H9 (cell line): ENCODE measurements around the gene THY1. TPM values are rescaled to one million over a fixed set of nuclear protein-coding genes. Genes with fewer than 3 reads are reported as not detected.

Source experiments
- DNase-seq: peaks from one replicate; pipeline ENCODE4 v3.0.0-alpha.2; 2017
- H2AFZ ChIP-seq: one replicate; pipeline ENCODE4 v1.6.1; 2013; ENCODE audit warnings: mild to moderate bottlenecking, low read length, control low read depth, moderate library complexity
- H2AK5ac ChIP-seq: 2 replicates; pipeline ENCODE4 v1.6.1; 2013; ENCODE audit warnings: low read length, control low read depth, mixed read lengths; ENCODE audit not compliant: insufficient read length
- H2BK120ac ChIP-seq: one replicate; pipeline ENCODE4 v1.6.1; 2013; ENCODE audit warnings: low read depth, mild to moderate bottlenecking, low read length, control low read depth, inconsistent platforms; ENCODE audit not compliant: poor library complexity, severe bottlenecking
- H2BK12ac ChIP-seq: 2 replicates; pipeline ENCODE4 v1.6.1; 2013; ENCODE audit warnings: low read length, control low read depth, mixed read lengths, low read depth; ENCODE audit not compliant: insufficient read length
- H2BK15ac ChIP-seq: 2 replicates; pipeline ENCODE4 v1.6.1; 2013; ENCODE audit warnings: low read depth, low read length, control low read depth
- H2BK20ac ChIP-seq: one replicate; pipeline ENCODE4 v1.6.1; 2013; ENCODE audit warnings: low read depth, mild to moderate bottlenecking, low read length, control low read depth, inconsistent platforms; ENCODE audit not compliant: poor library complexity, severe bottlenecking
- H2BK5ac ChIP-seq: 2 replicates; pipeline ENCODE4 v1.6.1; 2013; ENCODE audit warnings: low read length, control low read depth, mixed read lengths; ENCODE audit not compliant: insufficient read length
- H3K14ac ChIP-seq: 2 replicates; pipeline ENCODE4 v1.6.1; 2013; ENCODE audit warnings: low read length, control low read depth; ENCODE audit not compliant: insufficient read depth
- H3K18ac ChIP-seq: 2 replicates; pipeline ENCODE4 v1.6.1; 2013; ENCODE audit warnings: low read depth, mild to moderate bottlenecking, mixed read lengths, low read length, control low read depth; ENCODE audit not compliant: insufficient read length
- H3K23ac ChIP-seq: 2 replicates; pipeline ENCODE4 v1.6.1; 2013; ENCODE audit warnings: low read length, control low read depth, mixed read lengths, low read depth; ENCODE audit not compliant: insufficient read length
- H3K23me2 ChIP-seq: 2 replicates; pipeline ENCODE4 v1.6.1; 2013; ENCODE audit warnings: low read depth, mild to moderate bottlenecking, mixed read lengths, low read length, control low read depth; ENCODE audit not compliant: insufficient read length, poor library complexity, severe bottlenecking
- H3K27ac ChIP-seq: 2 replicates; pipeline ENCODE4 v1.5.1; 2013; ENCODE audit warnings: low read length, control low read depth, mixed read lengths, low read depth; ENCODE audit not compliant: insufficient read length
- H3K27me3 ChIP-seq: 2 replicates; pipeline ENCODE4 v1.6.1; 2013; ENCODE audit warnings: low read length, control low read depth, inconsistent platforms; ENCODE audit not compliant: insufficient read depth
- H3K4ac ChIP-seq: 2 replicates; pipeline ENCODE4 v1.6.1; 2013; ENCODE audit warnings: low read depth, mild to moderate bottlenecking, control low read depth, inconsistent platforms, low read length, moderate library complexity
- H3K4me1 ChIP-seq: 2 replicates; pipeline ENCODE4 v1.6.1; 2013; ENCODE audit warnings: low read length, control low read depth, inconsistent platforms; ENCODE audit not compliant: insufficient read depth
- H3K4me2 ChIP-seq: 2 replicates; pipeline ENCODE4 v1.6.1; 2013; ENCODE audit warnings: low read length, control low read depth, mixed read lengths; ENCODE audit not compliant: insufficient read length, insufficient read depth
- H3K56ac ChIP-seq: 2 replicates; pipeline ENCODE4 v1.6.1; 2013; ENCODE audit warnings: low read depth, mild to moderate bottlenecking, mixed read lengths, low read length, control low read depth; ENCODE audit not compliant: insufficient read length
- H3K79me1 ChIP-seq: 2 replicates; pipeline ENCODE4 v1.6.1; 2013; ENCODE audit warnings: low read depth, mild to moderate bottlenecking, moderate library complexity, low read length, control low read depth, inconsistent platforms; ENCODE audit not compliant: insufficient read depth, poor library complexity, severe bottlenecking
- H3K79me2 ChIP-seq: 2 replicates; pipeline ENCODE4 v1.6.1; 2013; ENCODE audit warnings: low read length, control low read depth, inconsistent platforms; ENCODE audit not compliant: insufficient read depth
- H3K9ac ChIP-seq: 2 replicates; pipeline ENCODE4 v1.6.1; 2013; ENCODE audit warnings: low read length, control low read depth, mixed read lengths; ENCODE audit not compliant: insufficient read length; ENCODE audit errors: extremely low read depth
- H3K9me3 ChIP-seq: one replicate; pipeline ENCODE4 v1.6.1; 2013; ENCODE audit warnings: low read depth, low read length, inconsistent platforms; ENCODE audit not compliant: control insufficient read depth
- H3T11ph ChIP-seq: one replicate; pipeline ENCODE4 v1.6.1; 2013; ENCODE audit warnings: mild to moderate bottlenecking, low read length, control low read depth, inconsistent platforms
- H4K20me1 ChIP-seq: one replicate; pipeline ENCODE4 v1.6.1; 2013; ENCODE audit not compliant: control insufficient read depth, insufficient read length, insufficient read depth
- H4K5ac ChIP-seq: 2 replicates; pipeline ENCODE4 v1.6.1; 2013; ENCODE audit warnings: low read depth, mild to moderate bottlenecking, mixed read lengths, low read length, control low read depth; ENCODE audit not compliant: insufficient read length
- H4K8ac ChIP-seq: replicated peaks from 2 replicates; pipeline ENCODE4 v1.6.1; 2013; ENCODE audit warnings: low read length, control low read depth, mixed read lengths, low read depth; ENCODE audit not compliant: insufficient read length
- H4K91ac ChIP-seq: 2 replicates; pipeline ENCODE4 v1.6.1; 2013; ENCODE audit warnings: low read depth, mild to moderate bottlenecking, moderate library complexity, mixed read lengths, low read length, control low read depth; ENCODE audit not compliant: insufficient read length
- H3K27ac Mint-ChIP-seq, 3 experiments: 2 replicates in 2 of 3; 3 replicates in 1 of 3; pipeline ENCODE4 v1.8.0; 2020 to 2021; ENCODE audit warnings: mixed read lengths in 3 of 3, mild to moderate bottlenecking in 1 of 3, moderate library complexity in 1 of 3
- H3K27me3 Mint-ChIP-seq: 2 replicates; pipeline ENCODE4 v1.8.0; 2021; ENCODE audit warnings: low read depth, mild to moderate bottlenecking, moderate library complexity, mixed read lengths
- H3K36me3 Mint-ChIP-seq, 3 experiments: 2 replicates in 2 of 3; 3 replicates in 1 of 3; pipeline ENCODE4 v1.8.0; 2020 to 2021; ENCODE audit warnings: low read depth in 3 of 3, mixed read lengths in 3 of 3; ENCODE audit not compliant: insufficient read depth in 1 of 3
- H3K4me1 Mint-ChIP-seq, 2 experiments: 2 replicates each; pipeline ENCODE4 v1.8.0; 2020; ENCODE audit warnings: mixed read lengths in 2 of 2
- H3K4me3 Mint-ChIP-seq, 2 experiments: 2 replicates in 1 of 2; 3 replicates in 1 of 2; pipeline ENCODE4 v1.8.0; 2020 to 2021; ENCODE audit warnings: mild to moderate bottlenecking in 2 of 2, mixed read lengths in 2 of 2, moderate library complexity in 1 of 2
- H3K9me3 Mint-ChIP-seq, 2 experiments: 2 replicates in 1 of 2; 3 replicates in 1 of 2; pipeline ENCODE4 v1.8.0; 2020; ENCODE audit warnings: mild to moderate bottlenecking in 2 of 2, mixed read lengths in 2 of 2, moderate library complexity in 1 of 2
- CTCF ChIP-seq: fragments of 200-600 bp; sonication (generic); conservative IDR thresholded peaks from 3 replicates; pipeline ENCODE4 v1.8.0; 2021; ENCODE audit warnings: antibody characterized with exemption, mild to moderate bottlenecking
- WGBS: extraction: QIAGEN DNeasy Blood & Tissue Kit; methylation state at CpG from one replicate; pipeline ENCODE4 v1.1.7; 2013; ENCODE audit warnings: missing lambda C conversion rate, low lambda C conversion rate, mixed read lengths; ENCODE audit not compliant: insufficient read length; ENCODE audit errors: extremely low coverage; 5-methylcytosine and 5-hydroxymethylcytosine counted together
- total RNA-seq: library from RNA; stranded (reverse); gene quantifications from 2 replicates; pipeline ENCODE4 v1.2.1, GENCODE V29; 2021

The THY1 gene
- total RNA-seq, 1 experiment from 2014 or later = 176 TPM

- no peak overlapping the region for H3K23ac ChIP-seq
- Mint-ChIP-seq H3K36me3 (no peaks in the 10 kb centered on the region), H3K27me3 (peaks cover 3% of the 10 kb centered on the region; the same call in 1 of the 2 replicates), H3K4me3 (no peak overlapping the region), H3K4me1 (peaks cover 7 to 11% of the 10 kb centered on the region in 2 experiments), H3K9me3 (no peaks in the 10 kb centered on the region; a peak in 1 of 5 replicates), H3K27ac (no peak overlapping the region)
- no peak overlapping the region for H4K5ac ChIP-seq
- no peaks in the 10 kb centered on the region for H3K23me2 ChIP-seq
- H3K27ac ChIP-seq = no peak overlapping the region
- no peak overlapping the region for H3T11ph ChIP-seq
- no peaks in the 10 kb centered on the region for H3K9me3 ChIP-seq
- H2BK20ac ChIP-seq = no peak overlapping the region
- no peaks in the 10 kb centered on the region for H3K79me1 ChIP-seq
- no peak overlapping the region for H3K9ac ChIP-seq
- no peak overlapping the region for H4K8ac ChIP-seq
- no peak overlapping the region for H3K18ac ChIP-seq
- H3K4me1 ChIP-seq = no peaks in the 10 kb centered on the region
- no peak overlapping the region for H3K4ac ChIP-seq
- no peak overlapping the region for H2BK15ac ChIP-seq
- no CpG with 5 or more reads among the region's 6 CpGs for WGBS
- no peak for TF ChIP-seq CTCF
- no peaks in the 10 kb centered on the region for H4K20me1 ChIP-seq
- H3K4me2 ChIP-seq = no peak overlapping the region
- DNase-seq = no peak
- H3K79me2 ChIP-seq = no peaks in the 10 kb centered on the region
- H3K14ac ChIP-seq = no peak overlapping the region
- H4K91ac ChIP-seq = no peak overlapping the region
- H2BK5ac ChIP-seq = no peak overlapping the region
- H3K56ac ChIP-seq = no peak overlapping the region
- no peak overlapping the region for H2AK5ac ChIP-seq
- H2BK12ac ChIP-seq = no peak overlapping the region
- no peaks in the 10 kb centered on the region for H3K27me3 ChIP-seq
- H2BK120ac ChIP-seq = no peak overlapping the region
- H2AFZ ChIP-seq = no peak overlapping the region
Observed at GRCh38 chr11:119450590-119451326, 27.8 kb upstream of the THY1 start.
